A204.1 (cell line): Measurements from ENCODE around the gene RBM15B.

Experiments
- FAIRE-seq: peaks from 2 replicates; lab custom pipeline; 2012; peaks lifted over from hg19 to GRCh38; lab: Jason Lieb, UNC

Gene RBM15B

DNA sequence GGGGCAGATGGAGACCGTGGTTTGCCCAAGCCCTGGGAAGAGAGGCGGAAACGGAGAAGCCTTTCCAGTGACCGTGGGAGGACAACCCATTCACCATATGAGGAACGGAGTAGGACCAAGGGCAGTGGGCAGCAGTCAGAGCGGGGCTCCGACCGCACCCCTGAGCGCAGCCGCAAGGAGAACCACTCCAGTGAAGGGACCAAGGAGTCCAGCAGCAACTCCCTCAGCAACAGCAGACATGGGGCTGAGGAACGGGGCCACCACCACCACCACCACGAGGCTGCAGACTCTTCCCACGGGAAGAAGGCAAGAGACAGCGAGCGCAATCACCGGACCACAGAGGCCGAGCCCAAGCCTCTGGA lies 2.0 kb downstream of the RBM15B start:
- no peak for FAIRE-seq

DNA sequence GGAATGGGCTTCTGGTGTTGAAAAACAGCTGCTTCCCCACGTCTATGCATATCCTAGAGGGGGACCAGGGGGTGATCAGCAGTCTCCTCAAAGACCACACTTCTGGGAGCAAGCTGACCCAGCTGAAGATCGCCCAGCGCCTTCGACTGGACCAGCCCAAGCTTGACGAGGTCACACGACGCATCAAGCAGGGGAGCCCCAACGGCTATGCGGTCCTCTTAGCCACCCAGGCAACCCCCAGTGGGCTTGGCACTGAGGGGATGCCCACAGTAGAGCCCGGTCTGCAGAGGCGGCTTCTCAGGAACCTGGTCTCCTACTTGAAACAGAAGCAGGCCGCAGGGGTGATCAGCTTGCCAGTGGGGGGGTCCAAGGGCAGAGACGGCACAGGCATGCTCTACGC lies 2.5 kb downstream of the RBM15B start:
- no peak for FAIRE-seq

DNA sequence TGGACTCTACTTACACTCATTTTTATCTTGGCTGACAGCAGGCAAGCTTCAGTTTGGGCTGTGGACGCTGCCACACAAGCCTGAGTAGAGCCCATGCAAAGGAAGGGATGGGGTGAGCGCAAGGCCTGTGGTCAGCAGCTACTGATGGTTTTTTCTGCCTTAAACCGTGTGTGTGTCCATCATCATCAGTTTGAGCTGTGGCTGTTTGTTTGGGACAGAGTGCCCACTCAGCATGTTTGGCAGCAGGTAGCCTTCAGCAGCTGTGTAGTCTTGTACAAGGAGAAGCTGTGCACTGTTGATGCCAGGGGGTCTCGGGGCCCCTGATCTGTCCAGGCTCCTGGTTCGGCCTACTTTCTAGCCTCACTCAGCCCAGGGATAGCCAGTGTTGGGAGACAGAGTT lies 3.5 kb downstream of the RBM15B start:
- FAIRE-seq: no peak

- FAIRE-seq: no peak
These were observed 4.6 kb downstream of the RBM15B start for GRCh38 chr3:51395493-51396213.

- FAIRE-seq: no peak
These were observed 5.3 kb downstream of the RBM15B start for GRCh38 chr3:51396401-51396800.

GRCh38 chr3:51397392-51397791 lies 6.3 kb downstream of the RBM15B start:
- FAIRE-seq: no peak

DNA sequence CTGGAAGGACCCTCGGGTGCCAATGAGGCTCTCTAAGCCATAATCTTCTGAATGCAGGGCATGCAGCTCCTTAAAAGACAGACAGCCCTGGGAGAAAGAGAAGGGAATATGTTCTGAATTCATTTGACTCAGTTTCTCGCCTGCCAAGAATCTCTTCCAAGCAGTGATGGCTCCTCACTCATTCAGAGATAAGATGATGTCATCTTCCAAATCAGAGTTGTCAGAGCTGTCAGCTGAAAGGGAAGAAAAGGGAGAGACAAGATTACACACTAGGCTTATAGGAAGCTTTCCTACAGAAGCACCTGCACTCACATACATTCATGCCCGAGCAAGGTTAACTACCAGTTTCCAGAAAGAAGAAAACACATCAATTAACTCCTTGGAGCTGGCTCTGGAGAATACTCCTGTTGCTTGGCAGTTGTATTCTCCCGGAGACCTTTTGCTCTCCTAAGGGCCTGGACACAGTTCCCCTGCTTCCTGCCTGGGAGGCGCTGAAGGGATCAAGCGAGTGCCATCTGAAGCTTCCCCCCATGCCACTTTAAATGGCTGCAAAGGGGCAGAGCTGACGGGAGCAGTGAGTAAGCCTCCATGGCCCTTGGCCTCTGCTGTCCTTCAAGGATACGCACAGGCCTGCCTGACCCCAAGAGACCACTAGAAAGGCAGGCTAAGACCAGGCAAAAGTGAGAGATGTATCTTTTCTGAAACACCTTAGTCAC lies 7.7 kb downstream of the RBM15B start:
- no peak for FAIRE-seq

DNA sequence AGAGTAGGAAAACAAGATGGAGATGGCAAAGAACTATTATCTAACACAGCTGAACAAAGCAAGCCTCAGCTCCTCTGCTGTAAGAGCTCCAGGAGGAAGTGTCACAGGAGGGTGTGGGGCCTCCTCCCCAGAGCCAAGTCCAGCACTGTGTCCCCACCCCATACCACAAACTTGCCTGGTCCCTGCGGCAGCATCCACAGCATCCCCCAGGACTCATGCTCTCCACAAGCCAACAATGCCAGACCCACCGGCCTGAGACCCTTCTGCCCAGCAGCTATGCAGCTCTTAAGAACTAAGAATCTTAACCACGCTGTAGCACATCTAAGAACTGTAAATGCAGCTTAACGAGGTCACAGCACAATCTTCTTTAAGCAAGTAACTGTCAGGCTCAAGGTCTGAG lies 9.1 kb downstream of the RBM15B start:
- FAIRE-seq: no peak

DNA sequence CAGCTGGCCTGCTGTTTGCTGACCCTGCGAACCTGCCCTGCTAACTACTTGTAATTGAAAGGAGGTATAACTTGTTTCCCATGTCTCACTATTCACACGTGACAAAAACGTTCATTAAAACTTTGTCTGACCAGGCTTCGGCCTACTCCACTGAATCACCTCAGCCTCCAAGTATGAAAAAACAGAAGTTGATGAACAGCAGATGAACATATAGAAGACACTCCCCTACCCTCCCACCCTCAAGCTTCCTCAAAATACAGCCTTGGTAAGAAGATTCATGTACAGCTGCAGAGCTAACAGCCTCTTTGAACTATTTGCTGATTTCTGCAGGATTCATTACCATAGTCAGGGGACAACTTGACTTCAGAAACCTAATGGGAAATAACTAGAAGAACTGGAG lies 10.7 kb downstream of the RBM15B start:
- no peak for FAIRE-seq

- no peak for FAIRE-seq
These were observed 12.6 kb downstream of the RBM15B start for GRCh38 chr3:51403675-51404074.

GRCh38 chr3:51408021-51408420 lies 16.9 kb downstream of the RBM15B start:
- no peak for FAIRE-seq

- no peak for FAIRE-seq
These were observed 17.7 kb downstream of the RBM15B start for GRCh38 chr3:51408813-51409212.

DNA sequence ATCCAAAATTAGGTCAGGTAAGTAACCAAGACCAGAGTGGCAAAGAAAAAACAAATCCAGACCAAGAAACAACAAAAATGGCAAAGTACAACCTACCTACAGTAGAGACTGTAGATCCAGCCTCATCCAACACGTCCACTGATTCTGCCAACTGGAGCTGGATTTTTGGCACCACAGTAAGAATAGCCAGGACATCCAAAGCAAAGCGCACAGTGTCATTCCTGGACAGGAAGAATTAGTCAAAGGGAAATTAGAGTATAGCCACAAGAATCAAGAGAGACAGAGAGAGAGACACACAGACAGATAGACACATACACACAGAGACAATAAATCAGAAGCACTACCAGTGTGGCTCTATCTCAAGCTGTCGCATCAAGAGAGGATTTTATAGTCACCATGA lies 31.1 kb downstream of the RBM15B start:
- FAIRE-seq: no peak

DNA sequence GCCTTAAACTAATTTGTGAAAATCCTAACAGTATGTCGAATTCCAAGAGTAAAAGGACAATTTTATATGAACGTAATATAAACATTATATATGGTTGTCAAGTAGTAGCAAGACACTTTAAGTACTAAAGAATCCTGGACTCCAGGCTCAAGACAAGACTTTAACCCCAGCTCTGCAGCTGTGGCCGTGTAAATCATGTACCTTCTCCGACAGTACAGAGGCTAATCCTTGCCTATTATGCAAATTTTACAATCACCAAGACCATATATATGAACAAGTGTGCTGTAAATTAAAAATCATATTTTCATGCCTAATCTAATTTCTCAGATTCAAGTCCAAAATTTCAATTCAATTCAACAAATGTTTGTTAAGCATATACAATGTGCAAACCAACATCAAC lies 35.8 kb downstream of the RBM15B start:
- no peak for FAIRE-seq

DNA sequence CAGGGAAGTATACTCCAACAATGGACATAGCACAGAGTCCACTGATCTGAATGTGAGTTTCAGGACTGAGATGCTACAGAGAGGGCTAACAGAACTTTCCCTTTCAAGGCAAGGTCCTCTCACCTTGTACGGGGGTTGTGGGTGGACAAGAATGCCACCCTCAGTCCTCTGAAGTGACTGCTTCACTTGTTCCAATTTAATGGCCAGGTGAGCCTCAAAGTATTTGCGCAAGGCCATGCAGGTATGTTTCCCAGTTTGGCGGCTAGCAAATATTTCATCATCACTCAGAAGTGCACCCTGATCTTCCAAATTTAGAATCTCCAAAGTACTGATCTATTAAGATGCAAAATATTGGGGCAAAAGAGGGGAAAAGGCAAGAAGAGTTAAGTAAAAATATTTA lies 38.1 kb downstream of the RBM15B start:
- FAIRE-seq: no peak

DNA sequence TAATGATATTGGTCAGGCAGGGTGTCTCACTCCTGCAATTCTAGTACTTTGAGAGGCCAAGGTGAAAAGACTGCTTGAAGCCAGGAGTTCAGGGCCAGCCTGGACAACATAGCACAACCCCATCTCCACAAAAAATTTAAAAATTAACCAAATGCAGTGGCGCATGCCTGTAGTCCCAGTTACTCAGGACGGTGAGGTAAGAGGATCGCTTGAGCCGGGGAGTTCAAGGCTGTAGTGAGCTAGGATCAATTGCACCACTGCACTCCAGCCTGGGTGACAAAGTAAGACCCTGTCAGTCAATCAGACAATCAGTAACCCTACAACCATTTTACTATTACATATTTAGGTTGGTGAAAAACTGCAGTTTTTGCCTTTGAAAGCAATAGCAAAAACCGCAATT lies 43.0 kb downstream of the RBM15B start:
- no peak for FAIRE-seq

- FAIRE-seq: no peak
These were observed 43.8 kb downstream of the RBM15B start for GRCh38 chr3:51434746-51435327.

- FAIRE-seq: no peak
These were observed 46.0 kb downstream of the RBM15B start for GRCh38 chr3:51436998-51437639.

GRCh38 chr3:51441282-51442030 lies 50.4 kb downstream of the RBM15B start:
- FAIRE-seq: no peak

DNA sequence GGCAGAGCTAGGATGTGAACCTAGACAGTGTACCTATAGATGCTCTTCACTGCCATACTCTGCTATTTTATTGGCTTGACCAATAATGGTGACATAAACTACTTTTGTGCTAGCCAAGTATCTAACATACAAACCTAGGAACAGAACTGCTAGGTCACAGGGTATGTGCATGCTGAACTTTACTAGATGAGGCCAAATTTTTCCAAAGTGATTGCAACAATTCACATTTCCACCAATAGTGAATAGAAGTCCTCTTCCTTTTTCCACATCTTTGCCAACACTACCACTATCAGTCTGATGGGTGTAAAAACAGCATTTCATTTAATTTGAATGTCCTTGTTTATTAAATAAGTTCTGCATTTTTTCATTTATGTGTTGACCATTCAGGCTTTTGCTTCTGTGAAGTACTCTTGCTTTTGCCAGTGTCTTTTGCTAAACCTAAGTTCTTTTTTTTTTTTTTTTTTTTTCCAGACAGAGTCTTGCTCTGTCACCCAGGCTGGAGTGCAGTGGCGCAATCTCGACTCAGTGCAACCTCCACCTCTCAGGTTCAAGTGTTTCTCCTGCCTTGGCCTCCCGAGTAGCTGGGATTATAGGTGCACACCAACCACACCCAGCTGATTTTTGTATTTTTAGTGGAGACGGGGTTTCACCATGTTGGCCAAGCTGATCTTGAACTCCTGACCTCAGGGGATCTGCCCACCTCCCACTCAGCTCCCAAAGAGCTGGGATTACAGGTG lies 54.6 kb downstream of the RBM15B start:
- FAIRE-seq: no peak
